ENCODE measurements around the gene ALDH4A1.
"Not testable (repeated sequence)": the region's sequence is repeated elsewhere in the genome, so short reads cannot be mapped to it uniquely, and the experiment has no call there.

The ALDH4A1 gene

GRCh38 chr1:18895317-18895716 lies 7.0 kb downstream of the ALDH4A1 start:
- no peaks in the 10 kb centered on the region for H4K20me1 ChIP-seq (ENCODE audit: insufficient read depth, low read length)
- H3F3A ChIP-seq (ENCODE audit: insufficient read depth, low read length): no peaks in the 10 kb centered on the region
- H3K4me2 ChIP-seq (ENCODE audit: low read depth, low read length): no peak overlapping the region
- H3K27ac ChIP-seq (ENCODE audit: low read length): no peak overlapping the region
- H3K79me2 ChIP-seq (ENCODE audit: low read length): no peaks in the 10 kb centered on the region
- H2AFZ ChIP-seq (ENCODE audit: low read length): no peak overlapping the region
- no peak for DNase-seq
- H3K4me1 ChIP-seq (ENCODE audit: low read length): no peaks in the 10 kb centered on the region
- no peaks in the 10 kb centered on the region for H3K9me3 ChIP-seq (replicated peaks; ENCODE audit: insufficient read depth, low read length)
- TF ChIP-seq EZH2phosphoT487 (IDR thresholded peaks at IDR 0.05; ENCODE audit: low read length): no peak
- TF ChIP-seq CTCF (IDR thresholded peaks at IDR 0.05; ENCODE audit: low read length): no peak
- no peak for TF ChIP-seq EZH2 (optimal IDR thresholded peaks at IDR 0.05; ENCODE audit: low read depth, low read length)
- no peak overlapping the region for H3K4me3 ChIP-seq (ENCODE audit: low read length)
- no peaks in the 10 kb centered on the region for H3K27me3 ChIP-seq (replicated peaks; ENCODE audit: insufficient read depth, low read length)
- H3K36me3 ChIP-seq (replicated peaks; ENCODE audit: insufficient read depth, low read length): no peaks in the 10 kb centered on the region
- no peaks in the 10 kb centered on the region for H3K9me2 ChIP-seq (replicated peaks; ENCODE audit: insufficient read depth, low read length)
- no peak overlapping the region for H3K9ac ChIP-seq (ENCODE audit: low read length)

GRCh38 chr1:18893120-18893519 lies 9.2 kb downstream of the ALDH4A1 start:
- Histone ChIP-seq H3K9me3 (replicated peaks; ENCODE audit: insufficient read depth, low read length) (no peaks in the 10 kb centered on the region), H3K79me2 (ENCODE audit: low read length) (no peaks in the 10 kb centered on the region), H3K4me1 (ENCODE audit: low read length) (no peaks in the 10 kb centered on the region), H3K9me2 (replicated peaks; ENCODE audit: insufficient read depth, low read length) (no peaks in the 10 kb centered on the region), H3K4me2 (ENCODE audit: low read depth, low read length) (no peak overlapping the region), H3K27me3 (replicated peaks; ENCODE audit: insufficient read depth, low read length) (no peaks in the 10 kb centered on the region), H3K36me3 (replicated peaks; ENCODE audit: insufficient read depth, low read length) (no peaks in the 10 kb centered on the region), H4K20me1 (ENCODE audit: insufficient read depth, low read length) (no peaks in the 10 kb centered on the region), H3F3A (ENCODE audit: insufficient read depth, low read length) (no peaks in the 10 kb centered on the region), H3K4me3 (ENCODE audit: low read length) (no peak overlapping the region), H2AFZ (ENCODE audit: low read length) (no peak overlapping the region), H3K9ac (ENCODE audit: low read length) (no peak overlapping the region), H3K27ac (ENCODE audit: low read length) (no peak overlapping the region)
- TF ChIP-seq CTCF (IDR thresholded peaks at IDR 0.05; ENCODE audit: low read length) (no peak), EZH2 (optimal IDR thresholded peaks at IDR 0.05; ENCODE audit: low read depth, low read length) (no peak), EZH2phosphoT487 (IDR thresholded peaks at IDR 0.05; ENCODE audit: low read length) (no peak)
- DNase-seq: no peak

GRCh38 chr1:18891858-18892257 lies 10.5 kb downstream of the ALDH4A1 start:
- not testable (repeated sequence) for H3F3A ChIP-seq (ENCODE audit: insufficient read depth, low read length); H3K27ac ChIP-seq (ENCODE audit: low read length); H2AFZ ChIP-seq (ENCODE audit: low read length); H3K4me2 ChIP-seq (ENCODE audit: low read depth, low read length); H4K20me1 ChIP-seq (ENCODE audit: insufficient read depth, low read length); H3K9ac ChIP-seq (ENCODE audit: low read length); H3K4me3 ChIP-seq (ENCODE audit: low read length); H3K79me2 ChIP-seq (ENCODE audit: low read length); H3K9me3 ChIP-seq (replicated peaks; ENCODE audit: insufficient read depth, low read length); H3K9me2 ChIP-seq (replicated peaks; ENCODE audit: insufficient read depth, low read length); H3K4me1 ChIP-seq (ENCODE audit: low read length); H3K27me3 ChIP-seq (replicated peaks; ENCODE audit: insufficient read depth, low read length); DNase-seq; H3K36me3 ChIP-seq (replicated peaks; ENCODE audit: insufficient read depth, low read length)

GRCh38 chr1:18891426-18891780 lies 11.0 kb downstream of the ALDH4A1 start:
- Histone ChIP-seq H3F3A (ENCODE audit: insufficient read depth, low read length) (no peaks in the 10 kb centered on the region), H3K27me3 (replicated peaks; ENCODE audit: insufficient read depth, low read length) (no peaks in the 10 kb centered on the region), H3K36me3 (replicated peaks; ENCODE audit: insufficient read depth, low read length) (no peaks in the 10 kb centered on the region), H3K9me3 (replicated peaks; ENCODE audit: insufficient read depth, low read length) (no peaks in the 10 kb centered on the region), H3K4me3 (ENCODE audit: low read length) (no peak overlapping the region), H3K27ac (ENCODE audit: low read length) (no peak overlapping the region), H3K79me2 (ENCODE audit: low read length) (no peaks in the 10 kb centered on the region), H3K4me2 (ENCODE audit: low read depth, low read length) (no peak overlapping the region), H3K9ac (ENCODE audit: low read length) (no peak overlapping the region), H3K9me2 (replicated peaks; ENCODE audit: insufficient read depth, low read length) (no peaks in the 10 kb centered on the region), H3K4me1 (ENCODE audit: low read length) (no peaks in the 10 kb centered on the region), H4K20me1 (ENCODE audit: insufficient read depth, low read length) (no peaks in the 10 kb centered on the region), H2AFZ (ENCODE audit: low read length) (no peak overlapping the region)
- DNase-seq: no peak
- no peak for TF ChIP-seq EZH2 (optimal IDR thresholded peaks at IDR 0.05; ENCODE audit: low read depth, low read length)
- TF ChIP-seq CTCF (IDR thresholded peaks at IDR 0.05; ENCODE audit: low read length): no peak
- no peak for TF ChIP-seq EZH2phosphoT487 (IDR thresholded peaks at IDR 0.05; ENCODE audit: low read length)
